ENCODE results near the gene CHST2.
A peak's percentile ranks its signal among the peaks of the same experiment; 100 is the strongest.

The CHST2 gene

GRCh38 chr3:143166376-143166775 is 46.8 kb downstream of the CHST2 start:
- DNase-seq (ENCODE audit: low spot score): no peak

DNA sequence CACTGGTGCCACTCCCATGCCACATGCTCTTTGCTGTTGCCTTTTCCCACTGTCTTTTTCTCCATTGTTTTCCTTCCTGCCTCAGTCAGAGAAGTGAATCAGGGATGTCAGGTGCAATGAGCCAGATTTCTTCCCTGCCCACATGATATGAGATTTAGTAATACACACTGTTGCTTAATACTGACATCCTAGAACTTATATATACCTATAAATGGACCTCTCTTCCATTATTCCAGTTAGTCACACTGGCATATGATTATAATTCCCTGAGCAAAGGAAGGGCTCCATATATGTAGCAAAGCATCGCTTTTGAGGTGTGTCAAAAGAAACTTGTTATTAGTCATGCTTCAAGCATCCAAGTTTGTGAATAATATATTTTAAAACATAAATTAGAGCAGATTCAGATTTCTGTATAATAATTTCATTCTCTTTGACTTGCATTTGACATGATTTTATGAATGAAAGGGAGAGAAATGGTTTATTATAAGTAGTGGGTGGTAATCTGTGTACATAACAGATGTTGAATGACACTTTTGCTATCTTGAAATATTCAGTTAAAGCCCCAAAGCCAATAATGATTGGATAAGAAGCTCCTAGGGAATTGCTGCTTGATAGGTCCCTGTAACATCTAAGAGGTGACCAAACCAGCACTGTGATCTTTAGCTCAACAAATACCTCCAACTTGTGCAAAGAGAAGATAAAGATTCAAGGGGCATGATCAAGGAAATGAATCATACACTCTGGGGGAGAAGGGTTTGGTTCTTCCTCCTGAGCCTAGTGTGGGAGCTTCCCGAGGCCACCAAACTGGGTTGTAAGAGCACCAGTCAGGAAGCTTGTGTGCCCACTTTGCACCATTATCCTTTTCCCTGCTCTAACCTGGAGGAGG is 48.6 kb downstream of the CHST2 start:
- DNase-seq (ENCODE audit: low spot score): peak; percentile 13

DNA sequence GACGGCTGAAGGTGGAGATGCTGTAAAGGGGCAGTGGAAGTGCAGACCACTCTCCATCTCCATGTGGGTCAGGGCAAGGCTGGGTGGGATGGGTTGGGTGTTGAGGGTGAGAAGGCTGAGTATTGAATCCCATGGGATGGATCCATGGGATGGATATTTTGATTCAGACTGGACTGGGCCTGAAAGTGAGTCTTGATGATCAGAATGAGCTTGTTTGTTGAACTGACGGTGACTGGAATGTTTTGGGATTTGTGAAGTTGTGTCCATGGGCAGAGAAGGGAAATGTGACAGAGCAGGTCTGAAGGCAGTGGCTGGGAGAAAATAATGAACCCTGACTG is 49.3 kb downstream of the CHST2 start:
- no peak for DNase-seq (ENCODE audit: low spot score)

- DNase-seq (ENCODE audit: low spot score): no peak
Observed at GRCh38 chr3:143170074-143170473, 50.5 kb downstream of the CHST2 start.

DNA sequence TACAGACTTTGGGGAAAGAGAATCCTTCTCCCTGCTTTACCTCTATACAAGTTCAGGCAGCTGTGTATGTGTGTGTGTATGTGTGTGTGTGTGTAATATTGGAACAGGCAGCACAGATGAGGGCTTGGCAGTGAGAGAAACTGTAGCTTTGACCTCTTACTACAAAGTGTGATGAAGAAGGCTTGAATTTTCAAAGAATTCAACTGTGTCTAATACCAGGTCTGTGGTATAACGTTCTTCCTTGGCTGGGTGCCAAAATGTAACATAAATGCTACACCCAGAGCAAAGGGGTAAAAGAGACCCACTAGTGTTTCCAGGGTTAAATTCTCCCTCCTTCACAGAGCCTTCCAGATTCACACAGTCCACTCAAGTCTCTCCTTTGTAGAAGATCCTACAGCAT is 51.1 kb downstream of the CHST2 start:
- peak; percentile 21 for DNase-seq (ENCODE audit: low spot score)

DNA sequence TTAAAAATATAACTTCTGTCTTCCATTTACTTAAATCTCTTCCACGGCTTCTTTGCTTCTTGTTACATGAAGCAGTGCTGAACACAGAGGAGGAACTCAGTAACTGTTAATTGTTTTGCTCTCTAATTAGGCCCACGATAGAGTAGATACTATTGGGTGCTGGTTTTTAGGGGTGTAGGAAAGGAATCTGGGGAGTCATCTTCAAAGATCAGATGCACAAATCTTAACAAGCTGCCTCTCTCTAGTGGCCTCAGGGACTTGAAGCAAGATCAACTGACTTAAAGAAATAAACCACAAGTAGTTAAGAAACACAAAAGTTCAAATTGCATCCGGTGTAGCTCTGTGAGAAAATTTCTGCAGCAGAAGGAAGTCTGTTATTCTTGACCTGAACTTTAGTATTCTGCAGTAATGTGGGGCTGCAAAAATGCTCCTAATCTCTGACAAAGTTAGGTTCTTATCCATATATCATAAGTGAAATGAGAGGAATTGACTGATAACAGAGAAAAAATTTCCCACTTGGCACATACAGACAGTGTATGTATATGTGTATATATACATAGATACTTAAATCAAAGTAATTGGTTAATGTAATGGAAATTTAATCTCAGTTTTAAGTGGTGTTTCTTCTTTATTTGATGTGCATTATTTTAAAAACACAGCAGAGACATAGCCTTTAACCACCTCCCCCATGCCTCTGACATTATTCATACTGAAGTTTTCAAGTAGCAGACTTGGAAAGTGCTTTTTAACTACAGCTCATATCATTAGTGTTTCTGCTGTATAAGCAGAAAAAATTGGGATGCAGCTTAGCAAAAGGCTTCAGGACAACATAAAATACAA is 51.8 kb downstream of the CHST2 start:
- no peak for DNase-seq (ENCODE audit: low spot score)

GRCh38 chr3:143172062-143172794 is 52.7 kb downstream of the CHST2 start:
- DNase-seq (ENCODE audit: low spot score): no peak

- DNase-seq (ENCODE audit: low spot score): no peak
Observed at GRCh38 chr3:143172795-143173145, 53.2 kb downstream of the CHST2 start.

DNA sequence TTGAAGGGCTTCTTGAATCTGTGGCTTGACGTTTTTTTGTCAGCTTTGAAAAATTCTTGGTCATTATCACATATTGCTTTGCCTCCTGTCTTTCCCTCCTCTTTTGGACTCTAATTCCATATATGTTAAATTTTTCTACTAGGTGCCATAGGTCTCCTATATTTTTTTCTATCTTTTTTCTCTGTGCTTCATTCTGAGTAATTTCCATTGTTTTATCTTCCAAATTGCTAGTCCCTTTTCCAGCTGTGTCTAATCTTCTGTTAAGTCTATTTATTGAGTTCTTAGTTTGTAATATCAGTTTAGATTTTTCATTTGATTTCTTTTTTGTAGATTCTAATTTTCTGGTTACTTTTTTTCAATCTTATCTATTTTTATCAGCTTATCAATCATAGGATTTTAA is 53.7 kb downstream of the CHST2 start:
- DNase-seq (ENCODE audit: low spot score): no peak

Data from hematopoietic multipotent progenitor cell treated with erythropoietin and hydrocortisone succinate and interleukin-3 and kit ligand, for 15 days (in vitro differentiated cells).